Ishikawa (cell line): ENCODE results near the gene NDUFA5.

Experiments
- CEBPB ChIP-seq: IDR thresholded peaks from 2 replicates; pipeline ENCODE4 v1.6.1; 2012
- CREB1 ChIP-seq: IDR thresholded peaks from 2 replicates; pipeline ENCODE4 v1.6.1; 2012; ENCODE audit warnings: low read depth
- EGR1 ChIP-seq: IDR thresholded peaks from 2 replicates; pipeline ENCODE4 v1.6.1; 2012
- EP300 ChIP-seq: IDR thresholded peaks from 2 replicates; pipeline ENCODE4 v1.6.1; 2012; ENCODE audit warnings: borderline replicate concordance
- FOXM1 ChIP-seq: IDR thresholded peaks from 2 replicates; pipeline ENCODE4 v1.6.1; 2012; ENCODE audit warnings: low read depth, borderline replicate concordance
- MAX ChIP-seq: IDR thresholded peaks from 2 replicates; pipeline ENCODE4 v1.6.1; 2012
- NFIC ChIP-seq: IDR thresholded peaks from 2 replicates; pipeline ENCODE4 v1.6.1; 2012
- RAD21 ChIP-seq: IDR thresholded peaks from 2 replicates; pipeline ENCODE4 v1.6.1; 2012; ENCODE audit warnings: low read depth
- REST ChIP-seq: IDR thresholded peaks from 2 replicates; pipeline ENCODE4 v1.6.1; 2012; ENCODE audit warnings: low read depth, mild to moderate bottlenecking
- TAF1 ChIP-seq: IDR thresholded peaks from 2 replicates; pipeline ENCODE4 v1.6.1; 2012; ENCODE audit warnings: low read depth, mild to moderate bottlenecking
- TCF12 ChIP-seq: IDR thresholded peaks from 2 replicates; pipeline ENCODE4 v1.6.1; 2012; ENCODE audit warnings: low read depth
- TEAD4 ChIP-seq: IDR thresholded peaks from 2 replicates; pipeline ENCODE4 v1.6.1; 2012
- USF1 ChIP-seq: IDR thresholded peaks from 2 replicates; pipeline ENCODE4 v1.6.1; 2012
- YY1 ChIP-seq: IDR thresholded peaks from 2 replicates; pipeline ENCODE4 v1.6.1; 2012; ENCODE audit warnings: low read depth
- ZBTB7A ChIP-seq: IDR thresholded peaks from 2 replicates; pipeline ENCODE4 v1.6.1; 2012; ENCODE audit warnings: low read depth

NDUFA5 gene

GRCh38 chr7:123499211-123499970 is 58.2 kb downstream of the NDUFA5 start:
- no peak for TF ChIP-seq YY1
- TF ChIP-seq REST: no peak
- TF ChIP-seq EGR1: no peak
- no peak for TF ChIP-seq TEAD4
- TF ChIP-seq FOXM1: no peak
- TF ChIP-seq USF1: no peak
- no peak for TF ChIP-seq NFIC
- TF ChIP-seq TAF1: no peak
- TF ChIP-seq TCF12: no peak
- TF ChIP-seq RAD21: no peak
- no peak for TF ChIP-seq CEBPB
- TF ChIP-seq ZBTB7A: no peak

- TF ChIP-seq EP300 (no peak), YY1 (no peak), USF1 (no peak), TEAD4 (no peak), EGR1 (no peak), RAD21 (no peak), CREB1 (no peak)
These were observed 59.0 kb downstream of the NDUFA5 start for GRCh38 chr7:123498601-123499000.

GRCh38 chr7:123498031-123498430 is 59.6 kb downstream of the NDUFA5 start:
- TF ChIP-seq YY1: no peak

- no peak for TF ChIP-seq CREB1
- no peak for TF ChIP-seq CEBPB
- no peak for TF ChIP-seq REST
- TF ChIP-seq EP300: no peak
- TF ChIP-seq TAF1: no peak
- TF ChIP-seq TCF12: no peak
- TF ChIP-seq ZBTB7A: no peak
- TF ChIP-seq RAD21: peak; percentile 80
These were observed 63.3 kb downstream of the NDUFA5 start for GRCh38 chr7:123494193-123494796.

- TF ChIP-seq MAX (no peak), RAD21 (no peak), CREB1 (no peak), CEBPB (no peak), TCF12 (no peak), ZBTB7A (no peak), USF1 (no peak), YY1 (no peak), REST (no peak), EGR1 (no peak), TAF1 (no peak), EP300 (no peak), NFIC (no peak), FOXM1 (no peak), TEAD4 (no peak)
These were observed 65.1 kb downstream of the NDUFA5 start for GRCh38 chr7:123492485-123492884.
